ENCODE data around the gene MGP.

Gene MGP

DNA sequence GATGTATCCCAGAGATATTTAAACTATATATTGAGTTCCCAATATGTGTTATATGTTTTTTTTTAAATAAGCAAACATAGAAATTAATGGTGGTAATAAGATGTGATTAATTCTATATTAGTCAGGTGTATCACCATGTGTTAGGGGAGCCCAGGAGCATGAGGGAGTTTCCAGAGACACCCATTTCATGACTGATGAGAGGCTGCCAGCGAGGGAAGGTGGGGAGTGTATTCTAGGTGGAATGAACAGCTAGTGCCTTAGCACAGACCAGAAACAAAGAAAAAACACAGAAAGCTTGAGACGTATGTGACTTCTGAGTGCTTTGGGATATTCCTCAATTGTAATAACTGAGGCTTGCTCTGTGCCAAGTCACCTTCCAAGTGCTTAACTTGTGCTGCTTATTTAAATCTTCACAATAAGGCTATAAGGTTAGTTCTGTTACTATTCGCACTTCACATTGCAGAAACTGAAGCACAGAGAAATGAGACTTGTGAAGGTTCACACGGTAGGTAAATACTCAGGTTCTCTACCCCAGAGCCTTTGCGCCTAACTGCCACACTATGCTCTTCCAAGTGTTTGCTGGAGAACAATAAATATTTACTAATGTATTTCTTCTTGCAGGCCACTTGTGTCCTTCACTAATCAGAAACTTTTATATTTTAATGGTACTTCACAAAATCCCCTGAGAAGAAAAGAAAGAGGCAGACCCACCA lies 17.9 kb upstream of the MGP start:
- no peak for DNase-seq (ENCODE audit: low read depth, low spot score)

- DNase-seq (ENCODE audit: low read depth, low spot score) = no peak
Observed at GRCh38 chr12:14902465-14902864, 16.8 kb upstream of the MGP start.

- no peak for DNase-seq (ENCODE audit: low read depth, low spot score)
Observed at GRCh38 chr12:14901228-14901562, 15.5 kb upstream of the MGP start.

GRCh38 chr12:14900521-14901227 lies 15.0 kb upstream of the MGP start:
- DNase-seq (ENCODE audit: low read depth, low spot score) = no peak

DNA sequence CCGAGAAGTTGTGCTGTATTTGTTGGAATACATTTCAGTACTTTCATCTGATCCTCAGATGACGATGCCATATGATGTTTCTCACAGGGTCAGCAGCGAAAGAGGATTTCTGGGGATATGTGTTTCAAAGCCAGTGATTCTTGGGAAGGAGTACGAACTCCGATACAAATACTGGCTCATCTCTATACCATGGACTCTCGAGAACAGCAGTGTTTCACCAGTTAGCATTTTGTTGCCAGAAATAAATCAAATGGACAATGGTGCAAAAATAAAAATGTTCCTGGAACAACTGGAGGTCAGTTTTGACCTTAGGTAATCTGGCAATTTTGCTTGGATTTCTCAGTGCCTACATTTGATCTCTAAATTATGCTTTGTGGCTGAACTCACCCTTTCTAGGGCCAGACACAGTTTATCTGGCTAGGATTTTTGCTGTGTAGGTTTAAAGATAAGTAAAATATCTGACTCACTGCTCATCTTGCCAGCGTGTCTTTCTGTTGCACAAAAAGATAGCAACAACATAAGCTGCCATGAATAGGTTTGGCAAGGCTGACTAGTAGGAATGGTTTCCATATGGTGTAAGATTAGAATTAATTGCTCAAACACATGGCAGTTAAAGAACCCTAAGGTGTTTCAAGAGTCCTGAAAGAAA lies 11.0 kb upstream of the MGP start:
- DNase-seq (ENCODE audit: low read depth, low spot score) = peak; percentile 40

DNA sequence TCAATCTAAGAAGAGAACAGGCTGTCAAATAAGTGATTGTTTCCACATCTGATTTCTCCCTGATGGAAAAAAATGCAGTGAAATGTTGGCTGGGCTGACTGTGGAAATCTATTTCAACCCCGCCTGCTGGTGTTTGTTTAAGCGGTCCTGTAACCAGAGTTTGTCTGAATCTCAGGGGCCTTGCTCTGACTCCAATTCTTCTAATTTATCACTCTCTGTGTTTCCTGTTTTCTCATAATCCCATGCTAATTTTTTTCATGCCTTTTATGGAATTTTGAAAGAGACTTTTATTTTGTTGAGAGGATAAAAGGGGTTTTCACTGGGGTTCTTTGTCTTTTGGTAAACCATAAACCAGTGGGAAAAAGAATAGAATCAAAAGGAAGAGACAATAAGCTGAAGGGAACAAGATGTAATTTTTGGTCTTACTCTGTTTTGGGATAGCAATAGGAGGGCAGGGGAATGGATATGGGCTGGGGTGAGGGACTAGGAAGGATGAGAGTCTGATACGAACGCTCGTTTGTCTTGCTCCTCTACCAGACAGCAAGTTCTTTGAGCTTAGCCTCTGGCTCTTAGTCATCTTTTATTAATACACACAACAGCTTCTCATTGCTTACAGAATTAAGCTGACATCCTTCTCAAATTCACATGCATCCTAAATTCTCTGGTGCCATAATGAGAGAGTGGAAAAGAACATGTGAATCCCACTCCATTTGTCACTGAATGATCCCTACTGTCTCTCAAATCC lies 8.0 kb upstream of the MGP start:
- DNase-seq (ENCODE audit: low read depth, low spot score) = no peak

DNA sequence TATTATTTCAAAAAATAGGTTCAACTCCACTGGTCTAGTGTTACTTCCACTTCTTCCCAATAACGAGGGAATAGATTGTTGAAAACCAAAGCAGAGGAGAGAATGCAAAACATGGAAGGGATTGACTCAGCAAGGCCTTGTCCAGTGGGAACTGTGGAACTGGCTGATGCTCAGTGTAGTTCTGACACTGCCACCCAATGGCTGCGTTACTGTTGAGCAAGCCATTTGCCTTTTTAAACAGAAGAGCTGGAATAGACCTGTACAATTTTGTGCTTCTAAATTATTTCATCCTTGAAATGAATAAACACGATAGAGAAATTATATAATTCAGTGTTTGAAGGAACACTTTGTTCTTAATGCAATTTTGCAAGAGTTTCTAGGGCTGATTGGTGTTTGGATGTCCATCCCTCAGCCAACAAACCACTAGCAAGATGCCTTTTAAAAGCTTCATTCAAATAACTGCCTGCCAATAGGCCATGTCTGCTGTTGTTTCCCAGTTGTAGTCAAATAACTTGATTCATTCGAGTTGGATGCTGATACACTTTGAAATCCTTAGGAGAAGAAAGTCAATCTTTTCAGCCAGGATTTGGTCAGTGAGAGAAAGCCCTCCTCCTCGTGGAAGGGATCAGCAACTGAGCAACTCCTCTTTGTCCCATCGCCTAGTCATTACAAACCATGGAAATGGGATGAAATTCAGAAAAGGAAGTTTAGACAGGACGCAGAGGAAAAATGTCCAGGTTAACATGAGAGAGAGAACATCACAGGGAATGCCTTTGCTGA lies 7.3 kb upstream of the MGP start:
- no peak for DNase-seq (ENCODE audit: low read depth, low spot score)

DNA sequence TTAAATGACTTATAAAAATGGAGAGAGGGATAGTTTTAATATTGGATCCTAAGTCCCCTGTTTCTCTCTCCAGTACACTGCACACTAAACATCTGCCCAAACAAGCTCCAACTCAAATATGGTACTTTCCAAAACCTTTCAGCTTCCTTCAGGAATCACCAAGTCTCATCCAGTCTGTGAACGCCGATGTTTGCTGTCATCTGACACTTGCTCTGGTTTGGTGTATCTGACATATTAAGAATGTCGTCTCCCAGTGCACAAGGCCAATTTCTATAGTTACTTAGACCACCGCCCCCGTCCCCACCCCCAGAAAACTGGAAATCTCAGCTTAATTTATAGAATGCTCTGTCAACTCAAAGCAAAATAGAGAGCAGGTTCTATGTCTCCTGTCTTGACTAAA lies 5.0 kb upstream of the MGP start:
- DNase-seq (ENCODE audit: low read depth, low spot score) = no peak

GRCh38 chr12:14886271-14886670 lies 617 bp upstream of the MGP start:
- no peak for DNase-seq (ENCODE audit: low read depth, low spot score)

- DNase-seq (ENCODE audit: low read depth, low spot score) = peak; percentile 91
Observed at GRCh38 chr12:14884458-14884878, 1.2 kb downstream of the MGP start.

DNA sequence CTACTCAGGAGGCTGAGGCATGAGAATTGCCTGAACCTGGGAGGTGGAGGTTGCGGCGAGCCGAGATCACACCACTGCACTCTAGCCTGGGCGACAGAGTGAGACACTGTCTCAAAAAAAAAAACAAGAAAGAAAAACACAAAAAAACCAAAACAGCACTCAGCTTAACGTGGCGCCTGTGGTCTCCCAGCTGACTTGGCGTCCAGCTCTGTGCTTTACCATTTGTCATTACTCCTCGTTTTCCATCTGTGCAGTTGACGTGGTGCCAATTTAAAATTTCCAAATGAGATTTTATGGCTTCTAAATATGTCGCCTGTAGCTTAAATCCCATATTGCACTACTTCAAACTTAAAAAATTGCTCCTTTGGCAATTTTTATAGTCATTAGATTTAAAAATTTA lies 2.0 kb downstream of the MGP start:
- DNase-seq (ENCODE audit: low read depth, low spot score) = no peak

- DNase-seq (ENCODE audit: low read depth, low spot score) = no peak
Observed at GRCh38 chr12:14880890-14881453, 4.7 kb downstream of the MGP start.

DNA sequence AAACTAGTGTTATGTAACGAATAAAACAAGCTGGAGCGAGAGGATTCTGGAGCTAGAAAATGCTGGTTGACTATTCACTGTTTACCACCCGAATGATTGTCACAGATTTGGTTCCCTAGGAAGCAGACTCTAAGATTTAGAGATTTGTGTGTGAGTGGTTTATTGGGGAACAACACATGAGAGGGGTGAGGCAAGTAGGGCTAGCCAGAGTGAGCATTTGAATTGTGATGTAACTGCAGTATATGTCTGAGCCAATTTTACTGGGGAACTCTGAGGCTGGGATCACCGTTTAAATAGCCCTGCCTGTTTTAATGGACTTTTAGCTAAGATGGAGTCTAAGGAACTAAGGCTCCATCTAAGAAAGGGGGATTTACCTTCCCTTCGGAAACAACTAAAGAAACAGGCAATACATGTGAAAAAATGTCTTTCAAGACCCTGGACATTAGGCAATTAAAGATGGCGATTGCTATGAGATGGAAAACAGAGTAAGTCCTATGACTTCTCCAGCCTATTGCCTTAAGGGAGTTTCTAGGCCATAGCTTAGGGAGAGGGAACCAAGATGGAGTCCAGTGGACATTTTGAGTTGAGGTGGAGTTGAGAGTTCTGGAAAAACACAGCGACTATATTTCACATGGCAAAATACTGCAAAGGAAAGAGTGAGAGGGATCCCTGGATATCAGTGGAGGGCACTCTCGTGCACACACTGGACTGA lies 6.3 kb downstream of the MGP start:
- no peak for DNase-seq (ENCODE audit: low read depth, low spot score)

GRCh38 chr12:14878488-14878887 lies 7.2 kb downstream of the MGP start:
- DNase-seq (ENCODE audit: low read depth, low spot score) = no peak

- DNase-seq (ENCODE audit: low read depth, low spot score) = no peak
Observed at GRCh38 chr12:14876833-14877232, 8.8 kb downstream of the MGP start.

DNA sequence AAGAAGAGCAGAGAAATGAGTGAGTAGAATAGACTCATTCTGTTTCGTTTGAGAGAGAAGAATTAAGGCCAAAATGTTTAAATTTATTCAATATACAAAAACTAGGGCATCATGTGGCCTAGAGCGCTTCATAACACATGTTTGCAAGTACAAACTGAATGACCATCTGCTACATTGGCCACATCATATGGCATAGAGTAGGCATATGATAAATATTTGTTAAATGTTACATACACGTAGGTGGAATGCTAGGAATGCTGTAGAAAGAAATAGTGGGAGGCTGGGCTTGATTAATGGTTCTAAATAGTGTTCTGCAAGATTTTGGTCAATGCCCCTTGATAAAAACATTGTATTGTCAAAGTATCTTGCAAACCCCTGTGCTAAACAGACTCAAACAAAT lies 10.8 kb downstream of the MGP start:
- no peak for DNase-seq (ENCODE audit: low read depth, low spot score)

- no peak for DNase-seq (ENCODE audit: low read depth, low spot score)
Observed at GRCh38 chr12:14873440-14874185, 12.0 kb downstream of the MGP start.

DNA sequence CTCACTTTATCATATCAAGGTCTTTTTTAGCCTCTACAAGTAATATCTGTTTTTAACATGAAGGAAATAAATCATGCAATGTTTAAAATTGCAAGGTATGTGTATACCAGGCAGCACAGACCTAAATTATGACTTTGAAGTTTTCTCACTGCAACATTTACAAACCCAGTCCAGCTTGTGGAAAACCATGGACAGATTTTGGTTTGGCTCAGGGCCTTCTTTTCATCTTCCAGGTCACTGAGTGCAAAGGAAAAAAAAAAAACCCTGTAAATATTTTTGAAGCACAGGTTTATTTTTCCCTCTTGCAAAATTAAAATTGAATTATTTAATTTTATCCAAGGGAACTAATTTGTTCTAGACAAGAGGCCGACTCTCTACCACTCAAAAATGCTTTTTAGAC lies 13.8 kb downstream of the MGP start:
- no peak for DNase-seq (ENCODE audit: low read depth, low spot score)

GRCh38 chr12:14871247-14871646 lies 14.4 kb downstream of the MGP start:
- no peak for DNase-seq (ENCODE audit: low read depth, low spot score)

All from astrocyte of the hippocampus (primary cell).